HG03175 (cell line): ENCODE data around the gene DRG2.

Experiments used
- ATAC-seq: cut with Tn5 transposase; IDR thresholded peaks from one replicate; pipeline ENCODE4 v1.9.1; 2021; ENCODE audit warnings: mild to moderate bottlenecking, moderate library complexity; ENCODE audit not compliant: unreplicated experiment

The DRG2 gene

DNA sequence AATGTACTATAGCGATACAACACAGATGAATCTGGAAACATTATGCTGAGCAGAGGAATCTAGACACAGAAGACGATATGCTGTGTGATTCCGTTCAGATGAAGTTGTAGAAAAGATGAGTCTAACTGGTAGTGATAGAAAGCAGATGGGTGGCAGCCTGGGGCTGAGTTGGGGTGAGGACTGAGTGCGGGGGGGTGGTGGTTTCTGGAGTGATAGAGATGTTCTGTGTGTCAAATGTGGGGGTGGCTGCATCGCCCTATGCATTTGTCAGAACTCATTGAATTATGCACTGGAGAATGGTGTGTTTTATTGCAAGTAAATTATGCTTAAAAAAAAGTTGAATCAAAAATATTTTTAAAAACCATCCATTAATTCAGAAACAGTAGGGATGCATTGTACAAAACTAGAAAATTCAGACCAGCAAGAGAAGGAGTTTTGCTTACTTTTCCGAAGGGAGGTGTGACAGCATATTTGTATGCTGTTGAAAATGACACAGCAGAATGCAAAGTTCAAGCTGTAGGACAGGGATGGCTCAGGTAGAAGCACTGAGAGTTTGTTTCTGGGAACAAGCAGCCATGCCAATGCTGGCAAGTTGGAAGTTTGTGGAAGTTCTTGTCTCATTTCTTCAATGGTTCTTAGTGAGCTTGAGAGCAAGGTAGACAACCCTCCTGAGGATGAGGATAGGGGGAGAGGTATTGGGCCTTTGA, 13.0 kb upstream of the DRG2 start:
- no peak for ATAC-seq

DNA sequence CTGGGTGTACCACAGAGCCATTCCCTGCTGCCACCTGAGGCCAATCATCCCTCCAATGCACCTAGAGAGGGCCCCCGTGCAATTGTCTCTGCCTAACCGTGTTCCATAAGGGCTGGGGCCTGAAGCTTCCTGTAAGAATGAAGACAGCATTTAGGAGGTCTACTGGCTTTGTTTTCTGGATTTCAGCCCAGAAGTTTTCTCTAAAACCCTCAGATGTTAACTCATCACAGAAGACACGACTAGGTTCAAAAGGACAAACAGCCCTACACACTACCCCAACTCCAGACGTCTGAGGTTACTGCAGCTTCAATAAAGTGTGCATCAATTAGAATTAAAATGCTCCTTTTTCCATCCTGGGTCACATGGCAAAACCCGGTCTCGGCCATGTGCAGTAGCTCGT, 10.8 kb upstream of the DRG2 start:
- ATAC-seq: no peak

DNA sequence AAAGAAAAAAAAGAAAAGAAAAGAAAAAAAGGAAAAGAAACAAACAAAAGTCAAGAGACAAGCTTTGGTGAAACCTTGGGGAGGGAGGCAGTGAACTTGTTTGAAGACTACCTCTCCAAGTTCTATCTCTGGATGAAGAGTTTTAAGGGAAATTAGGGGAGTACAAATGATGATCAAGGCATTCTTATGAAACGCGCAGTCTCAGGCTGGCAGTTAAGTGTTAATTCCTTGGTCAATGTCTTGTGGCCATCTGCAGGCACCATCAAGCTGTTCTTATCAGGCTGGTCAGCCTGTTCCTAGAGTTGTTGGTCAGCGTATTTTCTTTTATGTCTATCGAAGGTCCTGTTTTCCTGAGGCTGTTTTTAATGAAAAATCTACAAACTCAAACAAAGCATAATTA, 8.2 kb upstream of the DRG2 start:
- ATAC-seq: no peak

DNA sequence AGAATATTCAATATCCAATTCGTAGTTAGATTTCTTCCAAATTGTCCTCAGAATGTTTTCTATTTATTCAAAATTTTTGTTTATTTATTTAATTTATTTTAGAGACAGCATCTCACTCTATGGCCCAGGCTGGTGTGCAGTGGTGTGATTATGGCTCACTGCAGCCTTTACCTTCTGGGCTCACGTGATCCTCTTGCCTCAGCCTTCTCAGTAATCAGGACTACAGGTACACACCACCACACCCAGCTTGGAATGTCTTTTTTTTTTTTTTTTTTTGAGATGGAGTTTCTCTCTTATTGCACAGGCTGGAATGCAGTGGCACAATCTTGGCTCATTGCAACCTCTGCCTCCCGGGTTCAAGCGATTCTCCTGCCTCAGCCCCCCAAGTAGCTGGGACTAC, 3.5 kb upstream of the DRG2 start:
- ATAC-seq: no peak

DNA sequence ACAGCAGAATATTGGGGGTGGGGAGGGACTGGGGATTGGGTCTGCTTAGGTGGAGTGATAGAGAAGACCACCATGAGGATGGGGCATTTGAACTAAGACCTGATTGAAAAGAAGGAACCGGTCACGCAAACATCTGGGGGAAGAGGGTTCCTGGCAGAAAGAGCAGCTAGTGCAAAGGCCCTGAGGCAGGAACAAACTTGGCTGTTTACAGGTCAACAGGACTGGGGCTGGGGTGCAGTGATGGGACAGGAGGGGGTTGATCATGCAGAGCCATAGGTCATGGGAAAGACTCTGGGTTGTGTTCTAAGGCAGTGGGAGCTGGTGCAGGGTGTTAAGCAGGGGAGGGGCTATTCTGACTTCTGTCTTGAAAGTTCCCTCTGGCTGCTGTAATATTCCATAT, 1.9 kb downstream of the DRG2 start:
- ATAC-seq: no peak

DNA sequence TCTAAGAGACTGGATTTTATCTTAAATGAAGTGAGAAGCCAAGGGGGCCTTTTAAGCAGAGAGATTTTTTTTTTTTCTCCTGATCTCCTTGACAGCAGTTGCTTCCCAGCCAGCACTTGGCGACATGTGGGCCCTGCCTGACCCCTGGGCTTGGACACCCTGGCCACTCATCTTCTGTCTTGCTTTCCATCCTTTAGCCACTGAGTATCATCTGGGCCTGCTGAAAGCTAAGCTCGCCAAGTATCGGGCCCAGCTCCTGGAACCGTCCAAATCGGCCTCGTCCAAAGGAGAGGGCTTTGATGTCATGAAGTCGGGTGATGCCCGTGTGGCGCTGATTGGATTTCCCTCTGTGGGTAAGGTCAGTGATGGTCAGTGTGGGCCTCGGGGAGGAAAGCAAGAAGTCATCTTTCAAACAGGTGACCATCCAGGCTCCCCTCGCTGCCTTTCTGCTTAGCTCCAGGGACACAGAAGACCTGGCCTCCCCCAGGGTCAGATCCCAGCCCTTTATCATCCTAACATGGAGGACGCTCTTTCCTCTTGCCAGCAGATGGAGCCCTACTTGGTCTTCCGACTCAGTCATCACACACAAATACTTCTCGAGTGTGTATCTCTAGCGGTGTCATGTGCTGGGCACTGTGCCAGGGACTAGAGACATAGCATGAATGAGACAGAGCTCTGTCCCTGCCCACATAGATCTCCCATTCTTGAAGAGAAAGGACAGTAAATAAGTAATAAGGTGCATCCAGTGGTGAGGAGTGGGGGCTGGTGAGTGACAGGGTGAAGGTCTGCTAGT, 6.1 kb downstream of the DRG2 start:
- ATAC-seq: no peak

DNA sequence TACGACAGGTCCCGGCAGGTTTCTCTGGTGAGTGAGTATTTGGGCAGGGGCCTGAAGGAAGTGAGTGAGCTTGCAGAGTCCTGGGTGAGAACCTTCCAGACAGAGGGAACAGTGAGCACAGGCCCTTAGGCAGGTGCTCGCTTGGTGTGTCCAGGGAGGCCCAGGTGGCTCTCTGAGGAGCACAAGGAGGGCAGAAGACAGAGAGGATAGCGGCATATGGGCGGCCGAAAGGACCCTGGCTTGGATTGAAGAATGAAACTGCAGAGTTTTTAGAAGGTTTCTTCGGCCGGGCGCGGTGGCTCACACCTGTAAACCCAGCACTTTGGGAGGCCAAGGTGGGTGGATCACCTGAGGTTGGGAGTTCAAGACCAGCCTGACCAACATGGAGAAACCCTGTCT, 6.7 kb downstream of the DRG2 start:
- no peak for ATAC-seq

DNA sequence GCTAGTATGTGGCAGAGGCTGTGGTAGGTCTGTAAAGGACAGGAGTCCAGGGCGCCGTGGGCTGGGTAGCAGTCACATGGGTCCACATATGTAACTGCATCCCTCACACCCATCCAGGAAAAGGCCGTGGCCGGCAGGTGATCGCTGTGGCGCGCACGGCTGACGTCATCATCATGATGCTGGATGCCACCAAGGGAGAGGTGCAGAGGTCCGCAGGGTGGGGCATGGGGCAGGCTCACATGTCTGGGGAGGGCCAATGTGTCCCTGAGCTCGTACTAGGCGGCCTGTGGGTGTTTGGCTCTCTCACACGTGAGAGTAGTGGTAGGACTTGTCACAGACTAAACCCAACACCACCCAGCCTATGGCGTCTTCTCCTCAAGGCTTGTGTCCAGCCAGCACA, 11.8 kb downstream of the DRG2 start:
- ATAC-seq: no peak

DNA sequence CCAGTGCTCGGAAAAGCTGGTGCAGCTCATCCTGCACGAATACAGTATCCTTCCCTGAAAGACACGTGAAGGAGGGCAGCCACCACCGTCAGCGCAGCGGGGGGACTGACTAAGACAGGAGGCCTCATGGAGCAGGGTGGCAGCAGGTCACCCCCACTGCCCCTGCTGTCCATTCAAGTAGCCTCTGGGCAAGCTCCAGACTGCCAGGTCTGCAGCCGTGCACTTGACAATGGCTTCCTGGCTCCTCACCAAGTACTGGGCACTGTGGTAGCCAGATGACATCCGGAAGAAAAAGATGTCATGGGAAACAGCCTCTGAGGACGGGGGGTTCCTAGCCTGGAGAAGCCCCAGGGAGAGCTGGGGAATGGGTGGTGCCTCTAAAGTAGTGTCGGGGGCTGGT, 12.9 kb downstream of the DRG2 start:
- no peak for ATAC-seq

DNA sequence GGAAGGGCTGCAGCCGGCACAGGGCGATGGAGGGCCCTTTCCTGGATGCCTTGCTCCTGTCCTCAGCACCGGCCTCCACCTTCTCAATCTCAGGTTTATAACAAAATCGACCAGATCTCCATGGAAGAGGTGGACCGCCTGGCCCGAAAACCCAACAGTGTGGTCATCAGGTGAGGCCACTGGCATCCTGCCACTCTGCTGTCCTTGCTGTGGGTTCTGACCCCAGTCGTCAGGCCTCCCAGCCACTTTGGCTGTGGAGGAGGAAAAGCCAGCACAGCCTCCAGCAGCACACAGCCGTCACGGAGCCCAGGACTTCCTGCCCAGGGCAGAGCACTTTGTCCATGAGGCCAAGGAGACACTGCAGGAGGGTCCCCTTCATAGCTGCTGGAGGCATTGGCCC, 14.1 kb downstream of the DRG2 start:
- ATAC-seq: no peak

DNA sequence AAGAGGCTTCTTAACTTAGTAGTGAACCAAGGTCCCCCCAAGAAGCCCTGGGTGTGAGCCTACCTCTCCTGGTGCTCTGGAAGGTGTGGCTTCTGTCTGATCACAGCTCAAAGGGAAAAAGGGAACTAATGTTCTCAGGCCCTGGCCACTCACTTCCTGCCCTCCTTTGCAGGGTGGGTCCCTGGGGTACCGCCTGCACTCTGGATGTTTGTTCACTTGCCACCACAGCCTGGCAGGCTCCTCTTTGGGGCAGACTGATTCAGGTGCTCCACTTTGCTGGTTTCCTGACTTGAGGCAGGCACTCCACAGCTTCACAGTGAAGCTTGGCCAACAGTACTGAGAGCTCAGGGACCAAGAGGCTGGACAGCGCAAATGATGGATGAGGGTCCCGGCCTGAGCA, 14.9 kb downstream of the DRG2 start:
- no peak for ATAC-seq

DNA sequence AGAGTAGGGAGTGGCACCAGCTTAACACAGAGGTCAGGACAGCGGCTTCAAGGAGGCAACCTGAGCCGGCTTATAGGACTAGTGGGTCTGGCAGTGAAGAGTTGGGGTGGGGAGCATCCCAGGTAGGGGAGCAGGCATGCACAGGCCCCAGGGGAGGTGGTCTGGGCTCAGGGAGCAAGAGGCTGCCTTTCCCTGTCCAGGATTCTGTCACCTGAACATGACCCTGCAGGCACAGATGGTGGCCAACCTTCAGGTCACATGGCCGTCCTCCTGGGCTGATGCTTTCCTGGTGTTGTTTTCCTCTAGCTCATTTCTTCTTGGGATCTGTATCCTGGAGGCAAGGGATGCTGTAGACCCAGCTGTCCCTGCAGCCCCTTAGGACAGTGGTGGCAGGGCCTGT, 17.3 kb downstream of the DRG2 start:
- no peak for ATAC-seq

DNA sequence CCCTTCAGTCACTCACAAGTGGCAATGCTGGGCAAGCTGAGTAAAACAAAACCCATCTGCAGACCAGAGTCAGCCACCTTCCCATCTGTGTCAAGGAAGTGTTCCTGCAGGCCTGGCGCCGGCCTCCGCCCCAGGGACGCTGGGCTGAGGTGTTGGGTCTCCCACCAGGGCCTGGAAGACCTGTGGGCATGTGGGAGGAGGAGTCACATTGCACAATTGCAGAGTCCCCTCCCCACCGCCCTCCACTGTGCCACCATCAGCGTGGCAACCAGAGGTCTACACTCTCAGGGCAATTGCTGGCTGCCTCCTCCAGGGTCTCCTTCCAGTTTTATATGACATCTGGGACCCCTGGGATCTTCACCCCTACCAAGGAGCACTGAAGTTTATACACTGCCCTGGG, 17.8 kb downstream of the DRG2 start:
- no peak for ATAC-seq

DNA sequence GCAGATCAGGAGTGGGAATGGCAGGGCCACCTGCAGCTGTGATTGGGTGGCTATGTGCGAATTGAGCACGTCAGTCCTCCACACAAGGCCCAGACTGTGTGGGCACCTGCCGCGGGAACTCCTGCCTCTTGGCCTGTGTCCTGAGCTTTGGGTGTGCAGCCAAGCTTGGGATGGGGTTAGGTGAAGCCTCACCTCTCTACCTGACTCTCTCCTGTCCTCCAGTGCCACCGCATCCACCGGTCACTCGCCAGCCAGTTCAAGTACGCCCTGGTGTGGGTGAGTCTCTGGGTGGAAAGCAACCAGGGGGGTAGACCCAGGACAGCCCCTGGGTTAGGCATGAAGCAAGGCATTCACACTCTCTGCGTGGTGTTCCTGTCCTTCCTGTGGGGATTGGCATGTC, 18.5 kb downstream of the DRG2 start:
- ATAC-seq: no peak

DNA sequence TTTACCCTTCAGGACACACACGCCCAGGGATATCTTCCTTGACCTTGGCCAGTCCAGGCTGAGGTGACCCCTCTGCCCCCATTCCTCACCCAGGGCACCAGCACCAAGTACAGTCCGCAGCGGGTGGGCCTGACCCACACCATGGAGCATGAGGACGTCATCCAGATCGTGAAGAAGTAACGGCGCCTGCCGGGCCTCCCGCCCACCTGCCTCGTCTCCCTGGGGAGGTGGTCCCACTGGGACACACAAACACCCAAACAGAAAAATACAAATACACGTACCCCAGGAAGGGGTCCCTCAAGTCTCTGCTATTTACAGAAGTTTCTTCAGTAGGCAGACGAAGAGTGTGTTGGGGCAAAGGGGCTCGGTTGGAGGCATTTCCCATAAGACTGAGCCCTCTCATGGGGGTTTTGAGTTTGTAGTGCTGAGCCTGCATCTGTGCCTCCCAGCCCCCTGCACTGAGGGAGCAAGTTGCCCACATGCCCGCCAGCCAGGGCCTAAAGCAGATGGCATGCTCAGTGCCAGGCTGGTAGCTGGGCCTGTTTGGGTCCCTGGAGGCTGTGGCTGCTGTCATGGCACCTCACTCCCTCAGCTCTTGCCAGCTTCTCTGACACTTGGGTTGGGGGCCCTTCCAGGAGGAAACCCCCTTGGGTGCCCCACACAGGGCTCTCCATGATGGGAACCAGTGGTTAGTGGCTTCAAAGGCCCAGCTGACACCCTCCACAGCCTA, 19.5 kb downstream of the DRG2 start:
- ATAC-seq: no peak

DNA sequence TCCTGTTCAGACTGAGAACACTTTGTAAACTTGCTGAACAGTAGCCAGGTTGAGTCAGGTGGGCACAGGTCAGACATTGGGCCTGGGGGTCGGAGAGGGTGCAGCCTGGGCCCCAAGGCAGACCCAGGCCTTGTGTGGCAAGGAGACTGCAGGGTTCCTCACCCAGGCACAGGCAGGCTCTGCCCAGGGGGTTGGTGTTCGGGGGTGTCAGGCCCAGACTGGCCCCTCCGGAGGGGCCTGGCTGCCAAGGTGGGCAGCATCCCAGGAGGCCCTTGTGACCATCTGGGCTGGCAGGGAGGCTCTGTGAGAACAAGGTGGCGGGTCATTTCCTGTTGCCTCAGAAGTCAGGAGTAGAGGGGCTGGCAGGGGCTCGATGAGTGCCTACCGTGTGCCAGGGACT, 20.2 kb downstream of the DRG2 start:
- ATAC-seq: no peak

DNA sequence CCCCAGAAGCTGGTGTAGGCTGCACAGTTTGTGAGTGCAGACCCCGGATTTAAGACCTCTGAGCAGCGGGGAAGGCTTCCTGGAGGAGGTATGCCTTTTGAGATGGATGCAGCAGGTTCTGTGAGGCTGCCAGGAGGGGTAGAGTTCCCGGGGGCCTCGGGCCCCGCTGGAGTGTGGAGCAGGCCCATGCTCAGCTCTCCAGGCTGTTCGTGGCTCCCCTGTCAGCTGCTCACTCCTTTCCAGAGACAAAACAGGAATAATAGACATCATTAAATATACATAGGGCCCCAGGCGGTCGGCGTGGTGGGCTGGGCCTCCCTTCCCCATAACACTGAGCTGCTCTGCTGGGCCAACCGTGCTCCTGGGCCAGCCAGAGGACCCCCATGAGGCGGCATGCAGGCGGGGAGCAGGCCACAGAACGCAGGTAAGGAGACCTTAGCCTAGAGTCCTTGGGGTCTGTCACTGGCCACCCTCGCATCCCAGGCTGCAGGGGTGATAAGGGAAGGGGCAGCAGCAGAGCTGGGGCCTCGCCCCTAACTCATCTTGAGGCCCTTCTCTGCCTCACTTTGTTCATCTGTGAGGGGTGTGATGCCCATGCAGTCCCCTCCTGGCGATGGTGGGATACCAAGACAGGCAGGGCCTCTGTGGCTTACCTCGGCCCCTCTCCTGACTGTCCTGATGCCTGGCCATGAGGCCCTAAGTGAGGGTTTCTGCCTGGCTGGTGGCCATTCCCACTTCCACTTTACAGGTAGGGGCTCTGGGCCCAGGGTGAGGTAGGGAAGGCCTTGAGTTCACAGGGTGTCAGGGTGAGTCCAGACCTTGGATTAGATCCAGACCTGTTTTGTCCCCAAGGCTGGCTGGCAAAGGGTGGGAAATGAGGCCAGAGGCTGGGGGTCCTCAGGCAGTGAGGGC, 20.9 kb downstream of the DRG2 start, which contains the start of gene MYO15A:
TSS of gene MYO15A (plus strand) at position 356 of the 912 bp plus-strand sequence. CDS start 10,045 bp downstream, outside the sequence.
- no peak for ATAC-seq

DNA sequence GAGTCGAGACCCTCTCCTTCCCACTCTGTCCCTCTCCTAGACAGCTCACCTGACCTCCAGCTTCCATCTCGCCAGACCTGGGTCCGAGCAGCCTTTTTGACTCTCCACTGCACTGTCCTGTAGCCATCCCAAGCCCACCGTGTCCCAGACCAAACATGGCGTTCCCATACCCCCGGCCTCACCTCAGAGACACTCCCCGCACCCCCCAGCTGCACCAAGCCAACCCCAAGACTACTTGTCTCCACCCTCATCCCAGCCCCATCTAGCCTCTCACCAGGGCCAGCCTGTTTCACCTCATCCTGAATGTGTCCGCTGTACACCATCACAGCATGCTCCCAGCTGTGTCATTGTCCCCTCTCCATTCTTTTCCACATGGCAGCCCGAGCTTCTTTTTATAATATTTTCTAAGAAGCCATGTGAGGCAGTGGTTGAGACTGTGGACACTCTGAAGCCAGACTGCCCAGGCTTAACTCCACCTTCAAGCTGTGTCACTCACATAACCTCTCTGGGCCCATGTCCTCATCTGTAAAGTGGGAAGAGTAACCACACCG, 22.3 kb downstream of the DRG2 start:
- no peak for ATAC-seq

DNA sequence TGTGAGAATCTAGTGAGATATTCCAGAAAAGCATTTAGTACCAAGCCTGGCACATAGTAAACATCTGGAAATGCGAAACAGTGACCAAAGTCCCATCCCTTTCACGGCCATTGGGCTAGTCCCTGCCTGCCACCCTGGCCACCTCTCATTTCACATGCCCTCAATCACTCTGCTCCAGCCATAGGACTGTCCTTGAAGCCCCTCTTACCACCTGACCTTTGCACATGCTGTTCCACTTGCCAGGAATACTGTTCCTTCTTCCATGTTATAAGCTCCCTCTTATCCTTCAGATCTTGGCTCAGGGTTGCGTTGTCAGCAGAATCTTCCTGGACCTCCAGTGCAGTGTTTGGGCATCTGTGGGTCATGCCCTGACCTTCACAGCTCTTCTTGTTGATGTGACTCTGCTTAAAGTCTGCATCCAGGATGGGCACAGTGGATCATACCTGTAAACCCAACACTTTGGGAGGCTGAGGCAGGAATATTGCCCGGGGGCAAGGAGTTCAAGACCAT, 22.9 kb downstream of the DRG2 start:
- ATAC-seq: no peak

DNA sequence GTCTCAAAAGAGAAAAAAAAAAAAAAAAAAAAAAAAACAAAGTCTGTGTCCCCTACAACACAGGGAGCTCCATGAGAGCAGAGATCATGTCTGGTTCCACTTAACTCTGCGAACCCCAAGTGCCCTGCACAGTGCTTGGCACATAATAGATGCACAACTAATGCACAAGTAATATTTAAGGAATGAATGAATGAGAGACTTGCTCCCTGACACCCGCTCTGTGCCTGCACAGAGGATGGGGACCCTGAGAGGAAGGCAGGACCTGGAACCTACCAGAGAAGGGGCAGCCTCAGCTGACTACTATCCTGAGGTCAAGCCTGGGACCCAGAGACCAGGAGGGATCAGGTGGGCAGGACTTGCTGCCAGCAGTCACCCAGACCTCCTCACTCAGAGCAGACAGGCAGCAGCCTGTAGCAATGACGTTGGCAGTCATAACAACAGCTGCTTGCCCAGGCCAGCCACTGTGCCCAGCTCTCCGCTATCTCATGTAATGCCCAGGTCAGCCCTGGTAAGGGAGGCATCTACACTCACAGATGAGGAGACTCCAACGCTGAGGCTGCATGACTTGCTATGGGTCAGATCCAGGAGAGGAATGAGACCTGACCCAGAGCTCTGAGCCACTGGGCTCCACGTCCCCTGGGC, 23.7 kb downstream of the DRG2 start:
- no peak for ATAC-seq
